ENCODE measurements around the gene CCL4L2.
"Not testable (repeated sequence)": the region's sequence is repeated elsewhere in the genome, so short reads cannot be mapped to it uniquely, and the experiment has no call there.

Gene CCL4L2

GRCh38 chr17:36190549-36191330, 20.1 kb upstream of the CCL4L2 start:
- H3K4me1 ChIP-seq (ENCODE audit: insufficient read depth, low read length), result peaks cover 11% of the 10 kb centered on the region
- H3K9ac ChIP-seq (ENCODE audit: low read depth, low read length); H3K36me3 ChIP-seq (ENCODE audit: insufficient read depth, low read length); H3K9me3 ChIP-seq (ENCODE audit: control insufficient read depth, insufficient read depth, low read length): not testable (repeated sequence)

- H3K9ac ChIP-seq (ENCODE audit: low read depth, low read length), result no peak overlapping the region
- no peaks in the 10 kb centered on the region for H3K36me3 ChIP-seq (ENCODE audit: insufficient read depth, low read length)
- peaks cover 16% of the 10 kb centered on the region for H3K4me1 ChIP-seq (ENCODE audit: insufficient read depth, low read length)
- no peaks in the 10 kb centered on the region for H3K9me3 ChIP-seq (ENCODE audit: control insufficient read depth, insufficient read depth, low read length)
These were observed 17.6 kb upstream of the CCL4L2 start for GRCh38 chr17:36193216-36193775.

GRCh38 chr17:36194147-36194831, 16.6 kb upstream of the CCL4L2 start:
- H3K4me1 ChIP-seq (ENCODE audit: insufficient read depth, low read length), result peaks cover 16% of the 10 kb centered on the region
- H3K9ac ChIP-seq (ENCODE audit: low read depth, low read length); H3K36me3 ChIP-seq (ENCODE audit: insufficient read depth, low read length); H3K9me3 ChIP-seq (ENCODE audit: control insufficient read depth, insufficient read depth, low read length): not testable (repeated sequence)

- H3K36me3 ChIP-seq (ENCODE audit: insufficient read depth, low read length); H3K9ac ChIP-seq (ENCODE audit: low read depth, low read length); H3K9me3 ChIP-seq (ENCODE audit: control insufficient read depth, insufficient read depth, low read length): not testable (repeated sequence)
- H3K4me1 ChIP-seq (ENCODE audit: insufficient read depth, low read length), result peaks cover 16% of the 10 kb centered on the region
These were observed 15.9 kb upstream of the CCL4L2 start for GRCh38 chr17:36194832-36195433.

DNA sequence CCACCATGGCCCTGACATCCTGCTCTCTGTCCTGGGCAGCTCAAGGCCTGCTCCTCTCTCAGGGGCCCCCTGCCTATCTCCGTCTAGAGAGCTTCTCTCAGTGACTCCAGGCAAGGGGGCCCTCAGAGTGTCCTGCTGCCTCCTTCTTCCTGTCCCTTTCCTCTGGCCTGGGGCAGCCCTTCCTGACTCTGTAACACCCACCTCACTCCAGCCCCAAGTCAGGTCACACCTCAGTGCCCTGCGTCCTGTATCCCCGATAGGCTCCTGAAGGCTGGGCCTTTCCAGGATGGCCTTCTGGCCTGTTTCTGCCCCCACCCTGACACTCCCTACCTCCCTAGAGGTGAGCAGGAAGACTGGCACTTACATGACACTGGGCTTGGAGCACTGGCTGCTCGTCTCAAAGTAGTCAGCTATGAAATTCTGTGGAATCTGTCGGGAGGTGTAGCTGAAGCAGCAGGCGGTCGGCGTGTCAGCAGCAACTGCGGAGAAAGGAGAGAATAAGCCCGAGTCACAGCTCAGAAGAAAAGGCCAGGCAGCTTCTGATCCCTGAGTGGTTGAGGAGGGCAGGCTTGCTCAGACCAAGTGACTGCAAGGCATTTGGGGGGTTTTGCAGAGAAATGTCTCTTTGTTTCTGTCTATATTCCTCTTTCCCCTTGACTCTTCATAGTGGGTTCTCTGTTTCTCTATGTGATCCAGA, 15.3 kb upstream of the CCL4L2 start:
- Histone ChIP-seq H3K9ac (ENCODE audit: low read depth, low read length) (no peak overlapping the region), H3K36me3 (ENCODE audit: insufficient read depth, low read length) (no peaks in the 10 kb centered on the region), H3K9me3 (ENCODE audit: control insufficient read depth, insufficient read depth, low read length) (no peaks in the 10 kb centered on the region), H3K4me1 (ENCODE audit: insufficient read depth, low read length) (peaks cover 16% of the 10 kb centered on the region)

DNA sequence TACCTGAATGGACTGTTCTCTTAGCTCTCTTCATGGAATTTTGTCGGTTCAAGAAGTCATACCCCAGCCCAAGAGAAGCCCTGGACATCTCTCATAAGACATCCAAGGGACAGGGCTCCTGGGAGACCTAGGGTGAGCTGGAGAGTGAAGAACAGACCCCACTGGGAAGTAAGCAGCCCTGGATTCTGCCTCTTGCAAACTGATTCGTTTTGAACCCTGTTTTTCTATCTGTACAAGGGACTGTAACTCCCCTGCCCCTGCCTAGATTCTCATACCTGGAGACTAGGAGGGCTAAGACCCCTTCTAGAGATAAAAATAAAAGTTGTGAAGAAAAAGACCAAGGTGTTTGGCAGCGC, 14.8 kb upstream of the CCL4L2 start:
- H3K9me3 ChIP-seq (ENCODE audit: control insufficient read depth, insufficient read depth, low read length), result no peaks in the 10 kb centered on the region
- no peaks in the 10 kb centered on the region for H3K36me3 ChIP-seq (ENCODE audit: insufficient read depth, low read length)
- no peak overlapping the region for H3K9ac ChIP-seq (ENCODE audit: low read depth, low read length)
- H3K4me1 ChIP-seq (ENCODE audit: insufficient read depth, low read length), result peaks cover 16% of the 10 kb centered on the region

DNA sequence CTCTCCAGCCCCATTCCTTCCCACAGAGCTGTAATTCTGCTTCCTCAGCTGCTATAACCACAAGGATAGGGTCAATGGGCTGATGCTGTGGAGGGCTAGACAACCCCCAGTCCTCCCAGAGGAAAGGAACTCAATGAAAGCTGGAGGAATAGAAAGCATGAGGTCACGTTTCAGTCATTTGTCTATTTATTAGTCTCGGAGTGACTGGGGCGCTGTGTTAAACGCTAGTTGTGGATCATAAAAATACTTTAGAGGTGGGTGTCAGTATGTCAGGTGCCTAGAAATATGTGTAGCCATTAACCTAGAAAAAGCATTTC, 13.5 kb upstream of the CCL4L2 start:
- no peaks in the 10 kb centered on the region for H3K9me3 ChIP-seq (ENCODE audit: control insufficient read depth, insufficient read depth, low read length)
- H3K9ac ChIP-seq (ENCODE audit: low read depth, low read length), result no peak overlapping the region
- H3K4me1 ChIP-seq (ENCODE audit: insufficient read depth, low read length), result peaks cover 14% of the 10 kb centered on the region
- H3K36me3 ChIP-seq (ENCODE audit: insufficient read depth, low read length), result no peaks in the 10 kb centered on the region

- peaks cover 12% of the 10 kb centered on the region for H3K4me1 ChIP-seq (ENCODE audit: insufficient read depth, low read length)
- no peaks in the 10 kb centered on the region for H3K9me3 ChIP-seq (ENCODE audit: control insufficient read depth, insufficient read depth, low read length)
- no peak overlapping the region for H3K9ac ChIP-seq (ENCODE audit: low read depth, low read length)
- H3K36me3 ChIP-seq (ENCODE audit: insufficient read depth, low read length), result no peaks in the 10 kb centered on the region
These were observed 11.9 kb upstream of the CCL4L2 start for GRCh38 chr17:36198831-36199465.

GRCh38 chr17:36201102-36201501, 9.8 kb upstream of the CCL4L2 start:
- H3K9me3 ChIP-seq (ENCODE audit: control insufficient read depth, insufficient read depth, low read length); H3K4me1 ChIP-seq (ENCODE audit: insufficient read depth, low read length); H3K36me3 ChIP-seq (ENCODE audit: insufficient read depth, low read length); H3K9ac ChIP-seq (ENCODE audit: low read depth, low read length): not testable (repeated sequence)

DNA sequence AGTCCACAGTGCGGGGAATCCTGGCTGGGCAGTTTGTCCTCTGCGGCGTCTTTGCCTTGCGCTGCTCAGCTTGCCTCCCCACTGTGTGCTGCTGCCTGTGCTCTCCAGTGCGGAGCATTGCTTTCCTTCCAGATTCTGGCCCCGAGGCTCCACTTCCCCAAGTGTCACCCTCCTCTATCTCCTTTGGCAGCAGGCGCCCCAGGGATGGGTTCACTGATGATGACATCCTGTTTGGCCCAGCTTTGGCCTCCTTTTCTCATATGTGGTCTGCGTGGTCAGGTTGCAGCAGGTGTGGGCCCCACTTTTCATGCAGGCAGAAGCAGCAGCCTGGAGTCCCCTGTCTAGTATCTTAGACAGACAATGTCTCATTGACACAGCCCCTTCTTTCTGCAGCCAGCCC, 9.4 kb upstream of the CCL4L2 start:
- not testable (repeated sequence) for H3K9me3 ChIP-seq (ENCODE audit: control insufficient read depth, insufficient read depth, low read length); H3K36me3 ChIP-seq (ENCODE audit: insufficient read depth, low read length); H3K9ac ChIP-seq (ENCODE audit: low read depth, low read length); H3K4me1 ChIP-seq (ENCODE audit: insufficient read depth, low read length)

DNA sequence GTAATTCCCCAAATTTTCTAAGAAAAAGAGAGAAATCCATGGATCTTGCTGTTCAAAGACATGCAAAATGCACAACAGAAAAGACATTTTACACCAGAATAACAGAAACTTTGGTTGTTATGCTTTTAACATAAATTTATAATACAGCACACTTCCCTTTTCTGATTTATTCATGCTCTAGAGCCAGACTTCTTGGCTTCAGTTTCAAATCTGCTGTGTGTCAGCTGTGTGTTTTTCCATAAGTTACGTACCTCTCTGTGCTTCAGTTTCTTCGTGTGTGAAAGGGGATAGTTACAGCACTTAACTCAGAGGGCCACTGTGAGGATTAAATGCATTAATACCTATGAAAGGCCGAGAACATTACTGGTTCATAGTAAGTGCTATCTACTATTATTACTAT, 7.5 kb upstream of the CCL4L2 start:
- Histone ChIP-seq H3K9ac (ENCODE audit: low read depth, low read length) (no peak overlapping the region), H3K4me1 (ENCODE audit: insufficient read depth, low read length) (peaks cover 3% of the 10 kb centered on the region; the same call in 1 of the 2 replicates), H3K36me3 (ENCODE audit: insufficient read depth, low read length) (no peaks in the 10 kb centered on the region), H3K9me3 (ENCODE audit: control insufficient read depth, insufficient read depth, low read length) (no peaks in the 10 kb centered on the region)

- H3K4me1 ChIP-seq (ENCODE audit: insufficient read depth, low read length), result peaks cover 3% of the 10 kb centered on the region; the same call in 1 of the 2 replicates
These were observed 6.0 kb upstream of the CCL4L2 start for GRCh38 chr17:36204724-36205500.

DNA sequence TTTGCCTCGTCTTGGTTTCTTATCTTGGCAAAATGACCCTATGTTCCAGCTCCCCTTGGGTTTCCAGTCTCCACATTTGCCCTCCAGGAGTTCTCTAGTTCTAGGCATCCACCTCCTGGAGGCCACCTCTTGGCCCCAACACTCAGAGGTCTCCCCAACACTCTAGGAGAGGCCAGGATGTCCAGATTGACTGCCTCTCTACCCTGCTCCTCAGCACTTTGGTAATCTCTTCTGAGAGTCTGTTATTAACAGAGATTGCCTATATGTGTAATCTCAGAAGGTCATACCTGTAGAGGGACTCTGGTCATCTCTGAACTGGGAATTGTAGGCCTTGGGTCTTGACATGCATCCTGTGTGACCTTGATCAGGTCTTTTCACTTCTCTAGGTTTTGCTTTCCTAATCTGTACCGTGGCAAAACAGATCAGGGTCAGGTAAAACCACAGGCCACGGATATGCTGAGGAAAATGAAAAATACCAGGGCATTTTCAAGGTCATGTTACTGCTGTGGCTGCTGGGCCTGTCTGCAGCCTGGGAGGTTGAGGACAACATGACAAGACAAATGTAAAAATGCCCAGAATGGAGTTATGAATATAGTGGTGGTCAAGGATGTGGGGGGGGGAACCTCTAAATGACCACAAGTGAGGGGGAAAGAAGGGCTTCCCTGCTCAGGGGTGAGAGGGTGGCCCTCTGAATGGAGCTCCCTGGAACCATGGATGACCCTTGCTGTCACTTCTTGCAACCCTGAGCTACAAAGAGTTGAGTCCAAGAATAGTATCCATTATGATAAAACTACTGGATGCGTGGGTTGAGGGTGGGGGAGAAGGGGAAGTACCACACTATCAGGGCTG, 5.0 kb upstream of the CCL4L2 start:
- no peak overlapping the region for H3K9ac ChIP-seq (ENCODE audit: low read depth, low read length)
- H3K9me3 ChIP-seq (ENCODE audit: control insufficient read depth, insufficient read depth, low read length), result no peaks in the 10 kb centered on the region
- peaks cover 3% of the 10 kb centered on the region; the same call in 1 of the 2 replicates for H3K4me1 ChIP-seq (ENCODE audit: insufficient read depth, low read length)
- no peaks in the 10 kb centered on the region for H3K36me3 ChIP-seq (ENCODE audit: insufficient read depth, low read length)

More at GRCh38 chr17:36204724-36205500, 6.0 kb upstream of the CCL4L2 start:
- H3K9ac ChIP-seq (ENCODE audit: low read depth, low read length), result no peak overlapping the region
- H3K9me3 ChIP-seq (ENCODE audit: control insufficient read depth, insufficient read depth, low read length), result no peaks in the 10 kb centered on the region
- H3K36me3 ChIP-seq (ENCODE audit: insufficient read depth, low read length), result no peaks in the 10 kb centered on the region

Measured in ES-I3 (cell line).